ENCODE measurements around the gene PHC2. TPM values are rescaled to one million over a fixed set of nuclear protein-coding genes. Genes with fewer than 3 reads are reported as not detected.

The PHC2 gene
- total RNA-seq, 4 donors from 2014 or later, result 109 to 214 (median 150) TPM

DNA sequence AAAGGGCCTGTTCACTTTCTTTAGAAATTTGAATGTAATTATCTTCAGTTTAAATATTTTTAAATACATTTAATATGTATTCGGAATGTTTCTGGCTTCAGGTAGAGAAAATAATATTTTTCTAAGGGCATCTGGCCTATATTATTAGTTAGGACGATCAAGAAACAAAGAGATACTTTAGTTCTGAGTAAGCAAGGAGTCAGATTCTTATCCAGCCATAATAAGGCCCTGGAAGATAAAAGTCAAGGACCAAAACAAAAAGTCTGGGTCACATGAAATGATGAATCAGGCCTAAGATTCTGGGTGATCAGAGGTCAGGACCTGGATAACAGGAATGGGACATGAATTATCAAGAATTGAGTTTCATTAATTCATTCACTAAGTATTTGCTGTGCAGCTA lies 6.3 kb downstream of the PHC2 start:
- TF ChIP-seq, protein P1, sequence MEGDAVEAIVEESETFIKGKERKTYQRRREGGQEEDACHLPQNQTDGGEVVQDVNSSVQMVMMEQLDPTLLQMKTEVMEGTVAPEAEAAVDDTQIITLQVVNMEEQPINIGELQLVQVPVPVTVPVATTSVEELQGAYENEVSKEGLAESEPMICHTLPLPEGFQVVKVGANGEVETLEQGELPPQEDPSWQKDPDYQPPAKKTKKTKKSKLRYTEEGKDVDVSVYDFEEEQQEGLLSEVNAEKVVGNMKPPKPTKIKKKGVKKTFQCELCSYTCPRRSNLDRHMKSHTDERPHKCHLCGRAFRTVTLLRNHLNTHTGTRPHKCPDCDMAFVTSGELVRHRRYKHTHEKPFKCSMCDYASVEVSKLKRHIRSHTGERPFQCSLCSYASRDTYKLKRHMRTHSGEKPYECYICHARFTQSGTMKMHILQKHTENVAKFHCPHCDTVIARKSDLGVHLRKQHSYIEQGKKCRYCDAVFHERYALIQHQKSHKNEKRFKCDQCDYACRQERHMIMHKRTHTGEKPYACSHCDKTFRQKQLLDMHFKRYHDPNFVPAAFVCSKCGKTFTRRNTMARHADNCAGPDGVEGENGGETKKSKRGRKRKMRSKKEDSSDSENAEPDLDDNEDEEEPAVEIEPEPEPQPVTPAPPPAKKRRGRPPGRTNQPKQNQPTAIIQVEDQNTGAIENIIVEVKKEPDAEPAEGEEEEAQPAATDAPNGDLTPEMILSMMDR (IDR thresholded peaks at IDR 0.05), result no peak
- ATAC-seq (ENCODE audit: low FRiP score), result no peak
- DNase-seq (ENCODE audit: low spot score), result no peak

DNA sequence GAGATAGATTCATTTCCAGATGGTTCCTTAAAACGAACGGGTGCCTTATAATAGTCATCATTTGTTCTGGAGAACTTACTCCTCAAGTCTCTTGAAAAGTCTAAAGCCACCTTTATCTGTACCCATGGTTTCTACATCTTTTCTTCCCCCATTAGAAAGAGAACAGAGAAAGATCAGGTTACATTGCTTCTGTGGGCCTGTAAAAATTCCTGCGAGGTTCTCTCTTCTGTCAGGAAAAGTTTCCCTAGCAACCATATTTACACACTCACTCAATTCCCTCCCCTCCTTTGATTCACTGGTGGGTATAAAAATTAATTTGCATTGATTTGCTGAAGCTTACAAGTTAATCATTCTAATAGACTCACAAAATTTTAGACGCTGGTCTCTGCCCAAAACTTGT lies 6.7 kb downstream of the PHC2 start:
- DNase-seq (ENCODE audit: low spot score) (no peak), ATAC-seq (ENCODE audit: low FRiP score) (no peak)
- TF ChIP-seq, protein P1 (IDR thresholded peaks at IDR 0.05), result no peak

DNA sequence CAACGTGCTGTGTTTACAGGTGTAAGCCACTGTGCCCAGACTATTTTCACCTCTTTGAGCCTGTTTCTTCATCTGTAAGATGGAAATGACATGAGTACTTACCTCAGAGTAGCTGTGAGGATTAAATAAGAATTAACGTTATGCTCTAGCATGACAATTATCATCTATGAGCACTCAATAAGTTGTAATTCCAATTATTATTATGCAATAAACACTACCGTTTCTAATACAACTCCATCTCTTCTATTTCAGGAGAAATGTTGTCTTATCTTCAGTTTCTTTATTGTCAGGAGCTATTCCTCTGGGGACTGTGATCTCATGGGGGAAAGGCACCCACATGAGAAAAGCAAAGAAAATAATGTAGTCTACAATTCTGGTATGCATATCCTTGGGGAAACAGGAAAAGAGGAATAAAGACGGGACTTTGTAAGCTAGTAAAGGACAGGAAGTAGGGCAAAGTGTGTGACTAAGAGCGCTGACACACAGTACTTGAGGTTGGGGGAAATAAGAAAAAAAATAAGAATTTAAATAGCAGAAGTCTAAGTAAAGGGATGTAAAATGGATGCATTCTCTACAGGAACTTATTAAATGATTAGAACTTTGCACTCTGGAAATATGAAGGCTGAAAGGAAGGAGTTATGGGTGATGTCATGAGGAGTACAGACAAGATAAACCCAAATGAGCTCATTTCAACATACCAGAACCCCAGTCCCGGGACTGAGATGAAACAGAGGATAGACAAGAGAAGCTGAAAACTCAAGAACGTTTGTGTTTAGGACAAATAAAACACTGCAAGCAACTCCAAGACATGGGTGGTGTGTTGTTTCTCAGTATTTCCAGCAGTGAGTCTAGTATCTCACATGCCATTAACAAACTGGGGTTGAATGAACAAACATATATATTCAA lies 9.8 kb downstream of the PHC2 start:
- TF ChIP-seq, protein P1 (IDR thresholded peaks at IDR 0.05), result no peak
- DNase-seq (ENCODE audit: low spot score), result no peak
- no peak for ATAC-seq (ENCODE audit: low FRiP score)

DNA sequence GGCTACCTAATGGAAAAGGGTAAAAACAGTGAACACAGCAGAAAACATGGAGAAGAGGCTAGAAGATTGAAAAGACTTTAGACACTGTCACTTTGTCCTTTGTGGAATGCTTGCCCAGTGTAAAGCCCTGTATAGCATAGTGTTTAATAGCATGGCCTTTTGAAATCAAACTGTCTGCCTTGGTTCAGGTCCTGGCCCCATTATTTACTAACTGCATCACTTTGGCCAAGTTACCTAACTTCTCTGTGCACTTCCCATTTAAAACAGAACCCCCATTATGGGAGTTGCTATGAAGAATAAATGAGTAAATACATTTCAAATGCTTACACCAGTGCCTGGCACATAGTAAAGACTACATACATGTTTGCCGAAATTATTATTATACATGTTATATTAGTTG lies 12.1 kb downstream of the PHC2 start:
- no peak for ATAC-seq (ENCODE audit: low FRiP score)
- TF ChIP-seq, protein P1 (IDR thresholded peaks at IDR 0.05), result no peak
- no peak for DNase-seq (ENCODE audit: low spot score)

DNA sequence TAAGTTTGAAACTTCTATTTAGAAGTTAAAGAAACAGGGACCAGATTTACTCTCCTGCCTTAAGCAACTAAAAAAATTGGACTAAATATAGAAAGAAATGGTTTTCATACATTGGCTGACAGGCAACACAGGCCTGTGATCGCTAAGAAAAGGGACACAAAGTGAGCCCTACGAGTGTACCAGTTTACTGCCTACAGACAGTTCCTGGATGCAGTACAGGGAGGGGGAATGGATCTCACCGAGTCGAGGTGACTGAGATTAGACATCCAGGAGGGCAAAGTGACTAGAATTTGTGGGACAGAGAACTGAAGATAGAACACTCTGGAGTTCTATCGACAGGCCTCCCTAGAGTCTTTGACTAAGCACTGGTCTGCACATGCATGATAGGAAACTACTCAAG lies 16.0 kb downstream of the PHC2 start:
- ATAC-seq (ENCODE audit: low FRiP score) (no peak), DNase-seq (ENCODE audit: low spot score) (no peak)
- TF ChIP-seq, protein P1 (IDR thresholded peaks at IDR 0.05), result no peak

DNA sequence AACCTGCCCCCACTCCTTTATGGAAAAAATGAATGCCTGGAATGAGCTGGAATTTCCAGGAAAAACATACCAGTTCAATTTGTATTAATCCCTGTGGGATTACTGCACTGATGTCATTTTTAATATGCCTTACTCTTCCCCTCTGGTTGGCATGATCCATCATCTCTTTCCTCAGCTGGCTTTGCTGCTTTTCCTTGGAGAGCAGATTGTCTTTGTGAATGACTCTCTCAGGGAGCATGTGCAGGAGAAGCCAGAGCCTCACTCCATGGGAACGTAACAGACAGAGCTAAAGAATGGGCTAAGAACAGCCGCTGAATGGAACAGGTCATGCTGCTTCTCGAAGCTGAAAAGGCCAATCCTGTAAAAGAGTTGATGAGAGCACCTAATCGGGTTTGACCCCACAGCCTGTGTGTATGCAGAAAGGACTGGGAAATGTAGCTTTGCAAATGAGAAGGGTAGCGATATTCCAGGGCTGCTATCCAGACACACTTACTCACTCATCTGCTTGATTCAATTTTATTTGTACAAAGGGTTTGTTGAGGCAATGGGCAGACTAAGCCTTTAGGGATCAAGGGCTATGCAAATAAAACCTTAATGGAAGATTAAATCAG lies 20.7 kb downstream of the PHC2 start:
- TF ChIP-seq, protein P1 (IDR thresholded peaks at IDR 0.05), result no peak
- DNase-seq (ENCODE audit: low spot score) (no peak), ATAC-seq (ENCODE audit: low FRiP score) (no peak)

DNA sequence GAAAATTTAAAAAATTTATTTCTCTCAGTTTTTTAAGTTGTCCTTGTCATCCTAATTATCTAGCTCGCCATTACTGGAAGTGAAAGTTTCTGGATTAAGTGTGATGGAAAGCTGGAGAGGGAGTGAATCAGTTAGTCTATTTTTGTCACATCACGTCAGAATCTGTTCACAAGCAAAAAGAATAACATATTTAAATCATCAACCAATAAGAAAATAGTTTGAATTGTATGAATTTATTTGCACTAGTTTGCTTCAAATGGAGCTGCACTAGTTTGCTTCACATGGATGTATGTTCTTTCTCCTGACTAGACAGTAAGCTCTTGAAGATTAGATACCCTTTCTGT lies 22.8 kb downstream of the PHC2 start:
- no peak for DNase-seq (ENCODE audit: low spot score)
- TF ChIP-seq, protein P1 (IDR thresholded peaks at IDR 0.05), result no peak
- ATAC-seq (ENCODE audit: low FRiP score), result no peak

Data from omental fat pad (tissue), 4 donors.